GM19468 (cell line): ENCODE data around the gene OSMR.
"Not testable (repeated sequence)": the region's sequence is repeated elsewhere in the genome, so short reads cannot be mapped to it uniquely, and the experiment has no call there.

Experiments
- ATAC-seq: cut with Tn5 transposase; IDR thresholded peaks from one replicate; pipeline ENCODE4 v1.9.1; 2021; ENCODE audit warnings: mild to moderate bottlenecking, moderate library complexity, moderate number of reproducible peaks; ENCODE audit not compliant: unreplicated experiment; ENCODE audit errors: extremely low read depth

Gene OSMR

DNA sequence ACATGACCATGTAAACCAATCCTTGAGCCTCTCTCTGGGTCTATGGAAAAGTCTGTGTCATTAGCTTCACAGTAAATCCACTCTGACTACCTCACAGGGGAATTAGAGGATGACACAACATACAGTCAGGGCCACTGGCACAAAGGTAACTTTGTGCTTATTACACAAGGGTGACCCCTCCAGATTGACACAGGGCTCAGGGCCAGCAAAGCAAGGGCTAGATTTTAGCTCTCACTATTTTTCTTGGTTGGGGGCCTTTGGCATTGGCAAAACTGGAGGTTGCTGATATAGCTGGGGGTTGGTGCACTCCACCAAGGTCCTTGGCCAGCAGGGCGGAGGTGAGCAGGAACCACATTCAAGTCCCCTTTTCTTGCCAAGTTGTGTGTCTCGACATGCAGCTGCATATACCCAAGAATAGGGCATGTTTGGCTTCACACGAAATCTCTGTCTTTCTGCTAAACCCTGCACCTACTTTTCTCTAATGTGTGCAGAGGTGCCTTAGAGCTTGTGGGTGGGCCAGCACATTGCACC, 15.2 kb upstream of the OSMR start:
- no peak for ATAC-seq

DNA sequence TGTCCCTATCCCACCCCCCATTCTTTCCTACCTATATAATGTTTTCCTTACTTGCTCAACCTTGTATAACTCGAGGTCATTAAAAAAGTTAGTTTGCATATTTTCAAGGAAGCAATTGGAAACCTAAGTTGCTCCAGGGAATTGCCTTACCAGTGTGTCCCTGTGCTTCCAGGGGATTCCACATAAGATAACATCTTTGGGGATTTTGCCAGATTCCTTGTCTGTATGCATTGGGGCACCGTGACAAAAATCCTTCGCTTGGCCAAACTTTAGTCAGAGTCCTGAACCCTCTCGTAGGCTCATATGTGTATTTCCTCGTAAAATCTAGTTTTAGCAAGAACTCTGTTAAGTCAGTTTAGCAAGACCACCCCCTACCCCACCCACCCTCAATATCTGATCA, 14.7 kb upstream of the OSMR start:
- no peak for ATAC-seq

GRCh38 chr5:38831909-38832308, 13.9 kb upstream of the OSMR start:
- ATAC-seq = no peak

GRCh38 chr5:38832810-38833209, 13.0 kb upstream of the OSMR start:
- ATAC-seq = no peak

DNA sequence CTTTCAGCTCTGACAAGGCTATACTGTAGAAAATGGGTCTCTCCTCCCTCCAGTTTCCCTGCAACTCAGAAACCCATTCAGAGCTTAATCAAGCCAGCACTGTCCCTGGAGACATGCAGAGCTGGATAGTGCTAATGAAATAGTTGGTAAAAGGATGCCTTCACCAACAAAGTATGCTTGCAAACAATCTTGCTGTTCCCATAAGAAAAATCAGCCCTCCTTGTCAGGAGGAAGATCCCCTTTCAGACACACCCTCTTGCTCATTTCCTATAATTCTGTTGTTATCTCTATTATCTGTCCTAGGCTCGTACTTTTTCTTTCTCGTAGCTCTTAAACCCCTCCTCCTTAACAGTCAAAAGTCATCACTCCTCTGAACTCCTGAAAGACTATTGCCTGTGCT, 9.9 kb upstream of the OSMR start:
- ATAC-seq = no peak

GRCh38 chr5:38837416-38837815, 8.4 kb upstream of the OSMR start:
- no peak for ATAC-seq

DNA sequence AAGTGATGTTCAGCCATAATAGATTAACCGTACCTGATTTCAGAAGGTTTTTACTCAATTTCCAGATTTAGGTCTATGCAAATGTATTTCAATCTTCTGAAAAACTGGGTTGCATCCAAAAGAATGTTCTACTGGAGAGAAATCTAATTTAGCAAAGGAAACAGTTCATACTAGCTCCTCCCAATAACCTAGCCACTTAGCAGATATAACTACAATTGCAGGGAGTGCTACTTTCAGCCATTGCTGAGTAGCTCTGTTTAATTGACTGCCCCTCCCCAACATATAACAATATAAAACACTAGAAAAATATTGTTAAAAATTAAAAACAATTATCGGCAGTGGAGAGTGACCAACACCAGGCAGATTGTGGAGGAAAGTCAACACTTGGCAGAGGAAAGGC, 7.9 kb upstream of the OSMR start:
- ATAC-seq = no peak

GRCh38 chr5:38843665-38844064, 2.1 kb upstream of the OSMR start:
- no peak for ATAC-seq

DNA sequence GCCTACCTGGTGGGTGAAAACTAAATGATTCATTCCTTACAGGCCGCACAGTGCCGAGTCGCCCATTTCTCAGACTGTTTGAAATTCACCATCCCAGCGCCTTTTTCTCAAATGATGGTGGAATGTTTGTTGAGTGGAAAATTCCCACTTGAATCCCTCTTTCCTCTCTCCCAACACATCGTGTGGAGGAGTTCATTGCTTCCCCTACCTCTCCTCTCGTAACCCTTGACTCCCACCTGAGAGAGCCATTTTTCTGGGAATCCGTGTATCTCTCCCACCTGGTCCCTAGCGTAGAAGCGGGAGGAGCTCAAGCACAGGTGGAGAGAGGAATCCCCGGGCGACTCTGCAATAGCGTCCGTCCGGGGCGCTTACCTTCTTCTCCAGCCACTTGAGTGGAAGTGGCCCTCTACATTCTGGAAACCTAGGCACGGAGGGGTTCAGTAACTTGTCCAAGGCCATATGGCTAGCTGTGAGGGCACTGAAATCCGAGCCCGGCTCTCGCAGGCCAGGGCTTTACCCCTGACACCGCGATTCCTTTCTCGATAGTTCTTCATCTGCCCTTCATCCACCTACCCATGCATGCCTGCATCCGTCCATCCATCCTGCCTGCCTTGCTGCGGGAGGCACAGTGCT, 683 bp downstream of the OSMR start:
- no peak for ATAC-seq

- no peak for ATAC-seq
Measured at GRCh38 chr5:38847559-38848347, 1.9 kb downstream of the OSMR start.

- ATAC-seq = no peak
Measured at GRCh38 chr5:38848637-38849036, 2.8 kb downstream of the OSMR start.

- ATAC-seq = not testable (repeated sequence)
Measured at GRCh38 chr5:38851640-38852039, 5.8 kb downstream of the OSMR start.

GRCh38 chr5:38853753-38854470, 8.1 kb downstream of the OSMR start:
- ATAC-seq = no peak

- no peak for ATAC-seq
Measured at GRCh38 chr5:38854907-38855306, 9.1 kb downstream of the OSMR start.

DNA sequence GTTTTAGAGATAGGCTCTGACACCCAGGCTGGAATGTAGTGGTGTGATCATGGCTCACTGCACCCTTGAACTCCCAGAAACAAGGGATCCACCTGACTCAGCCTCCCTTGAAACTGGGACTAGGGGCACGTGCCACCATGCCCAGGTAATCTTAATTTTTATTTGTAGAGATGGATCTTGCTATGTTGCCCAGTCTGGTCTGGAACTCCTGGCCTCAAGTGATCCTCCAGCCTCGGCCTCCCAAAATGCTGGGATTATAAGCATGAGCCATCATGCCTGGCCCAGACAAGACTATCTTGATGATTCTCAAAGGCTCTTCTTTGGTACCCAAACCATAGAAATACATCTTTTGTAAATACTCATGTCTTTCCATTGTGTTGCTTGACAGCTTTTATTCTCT, 10.8 kb downstream of the OSMR start:
- ATAC-seq = no peak

DNA sequence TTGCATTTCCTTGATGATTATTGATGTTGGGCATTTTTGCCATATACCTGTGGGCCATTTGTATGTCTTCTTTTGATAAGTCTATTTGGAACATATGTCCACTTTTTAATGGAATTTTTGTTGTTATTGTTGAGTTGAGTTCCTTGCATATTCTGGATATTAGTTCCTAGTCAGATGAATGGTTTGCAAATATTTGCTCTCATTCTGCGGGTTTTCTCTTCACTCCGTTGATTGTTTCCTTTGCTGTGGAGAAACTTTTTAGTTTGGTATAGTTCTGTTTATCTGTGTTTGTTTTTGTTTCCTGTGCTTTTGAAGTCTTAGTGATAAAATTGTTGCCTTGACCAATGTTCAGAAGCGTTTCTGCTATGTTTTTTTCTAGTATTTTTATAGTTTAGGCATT, 13.0 kb downstream of the OSMR start:
- ATAC-seq = no peak

DNA sequence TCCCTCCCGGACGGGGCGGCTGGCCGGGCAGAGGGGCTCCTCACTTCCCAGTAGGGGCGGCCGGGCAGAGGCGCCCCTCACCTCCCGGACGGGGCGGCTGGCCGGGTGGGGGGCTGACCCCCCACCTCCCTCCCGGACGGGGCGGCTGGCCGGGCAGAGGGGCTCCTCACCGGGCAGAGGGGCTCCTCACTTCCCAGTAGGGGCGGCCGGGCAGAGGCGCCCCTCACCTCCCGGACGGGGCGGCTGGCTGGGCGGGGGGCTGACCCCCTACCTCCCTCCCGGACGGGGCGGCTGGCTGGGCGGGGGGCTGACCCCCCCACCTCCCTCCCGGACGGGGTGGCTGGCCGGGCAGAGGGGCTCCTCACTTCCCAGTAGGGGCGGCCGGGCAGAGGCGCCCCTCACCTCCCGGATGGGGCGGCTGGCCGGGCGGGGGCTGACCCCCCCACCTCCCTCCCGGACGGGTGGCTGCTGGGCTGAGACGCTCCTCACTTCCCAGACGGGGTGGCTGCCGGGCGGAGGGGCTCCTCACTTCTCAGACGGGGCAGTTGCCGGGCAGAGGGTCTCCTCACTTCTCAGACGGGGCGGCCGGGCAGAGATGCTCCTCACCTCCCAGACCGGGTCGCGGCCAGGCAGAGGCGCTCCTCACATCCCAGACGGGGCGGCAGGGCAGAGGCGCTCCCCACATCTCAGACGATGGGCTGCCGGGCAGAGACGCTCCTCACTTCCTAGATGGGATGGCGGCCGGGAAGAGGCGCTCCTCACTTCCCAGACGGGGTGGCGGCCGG, 16.4 kb downstream of the OSMR start:
- not testable (repeated sequence) for ATAC-seq

- no peak for ATAC-seq
Measured at GRCh38 chr5:38866362-38867031, 20.7 kb downstream of the OSMR start.

DNA sequence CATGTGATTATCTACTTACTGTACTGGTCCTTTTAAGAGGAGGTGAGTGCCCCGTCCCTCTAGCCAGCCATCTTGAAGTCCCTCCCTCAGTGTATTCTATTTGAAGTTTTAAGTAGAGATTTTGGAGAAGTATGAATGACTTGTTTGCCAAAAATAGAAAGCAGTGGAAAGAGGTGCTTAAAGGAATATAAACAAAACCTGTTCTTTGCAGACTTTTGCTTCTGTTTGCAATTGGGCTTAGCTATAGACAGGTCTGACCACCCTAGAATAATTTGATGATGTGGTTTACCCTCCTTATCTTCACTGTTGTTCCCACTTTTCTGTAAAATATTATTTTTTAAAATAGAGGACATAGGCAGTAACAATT, 21.2 kb downstream of the OSMR start:
- no peak for ATAC-seq

GRCh38 chr5:38867416-38867815, 21.6 kb downstream of the OSMR start:
- no peak for ATAC-seq
